ENCODE results near the gene RNF157. TPM values are rescaled to one million over a fixed set of nuclear protein-coding genes. Genes with fewer than 3 reads are reported as not detected.

Gene RNF157
- total and polyA plus RNA-seq, 10 of the 15 experiments (the other 5 are each of a cell fraction or from before 2014, with no cell fraction given), result 1.4 to 15.9 (median 9.6) TPM

- Histone ChIP-seq H3K27me3 (replicated peaks in 1 of 2; ENCODE audit: control insufficient read depth in 2 of 2, insufficient read depth in 2 of 2, low read length in 1 of 2) (no peaks in the 10 kb centered on the region), H3K9me3 (replicated peaks; ENCODE audit: control insufficient read depth, insufficient read depth, low read length) (no peaks in the 10 kb centered on the region), H3K9ac (ENCODE audit: control insufficient read depth, insufficient read depth, low read length) (no peak overlapping the region), H3K79me2 (ENCODE audit: control insufficient read depth, insufficient read depth, low read length) (no peaks in the 10 kb centered on the region), H3K27ac (ENCODE audit: control insufficient read depth, insufficient read depth) (no peak overlapping the region), H3K4me3 (no peak overlapping the region), H3K4me1 (ENCODE audit: control insufficient read depth, insufficient read depth, low read length) (peaks cover 21% of the 10 kb centered on the region), H2AFZ (ENCODE audit: control insufficient read depth, low read depth, low read length) (no peak overlapping the region), H3K36me3 (ENCODE audit: control insufficient read depth in 2 of 2, insufficient read depth in 2 of 2, low read length in 1 of 2) (no peaks in the 10 kb centered on the region), H4K20me1 (ENCODE audit: control insufficient read depth, insufficient read depth) (no peaks in the 10 kb centered on the region), H3K4me2 (ENCODE audit: control insufficient read depth, insufficient read depth) (no peak overlapping the region)
- ChIA-PET CTCF (interaction anchor here (0.6 to 2.6 kb wide), 4 partner anchors 11 to 138 kb away, joined by 3 to 10 read pairs (median 4); no protein-coding TSS in a partner anchor), POLR2A (no interaction called here), SMC1A (ENCODE audit: uncharacterized antibody, unreplicated experiment) (no interaction called here), RAD21 (ENCODE audit: unreplicated experiment) (no interaction called here)
- 84% methylated on average over 10 of the region's 10 CpGs for WGBS (ENCODE audit: insufficient coverage, insufficient replicate concordance, low lambda C conversion rate, missing lambda C conversion rate)
- intact Hi-C loops (cut with micrococcal nuclease; ENCODE audit: unreplicated experiment), result no loop called here
- ATAC-seq, result no peak
- no peak for FAIRE-seq
- BruUV-seq (replicated peaks), result no TSS peak
- no peak for TF ChIP-seq NBN (IDR thresholded peaks at IDR 0.05)
- TF ChIP-seq CEBPZ (IDR thresholded peaks at IDR 0.05; ENCODE audit: low read depth, low read length), result no peak
- no peak for TF ChIP-seq GABPA (IDR thresholded peaks at IDR 0.05; ENCODE audit: low read depth)
- TF ChIP-seq ETV6 (conservative IDR thresholded peaks at IDR 0.05 in 1 of 2, IDR thresholded peaks at IDR 0.05 in 1 of 2; ENCODE audit: borderline replicate concordance in 1 of 2, low read depth in 1 of 2), result no peak
- TF ChIP-seq MAX (IDR thresholded peaks at IDR 0.05; ENCODE audit: low read depth, low read length), result no peak
- no peak for TF ChIP-seq KDM1A (IDR thresholded peaks at IDR 0.05; ENCODE audit: borderline replicate concordance)
- TF ChIP-seq IKZF1 (conservative IDR thresholded peaks at IDR 0.05), result no peak
- no peak for TF ChIP-seq NFIC (IDR thresholded peaks at IDR 0.05; ENCODE audit: low read depth, low read length)
- TF ChIP-seq NFYB (IDR thresholded peaks at IDR 0.05; ENCODE audit: insufficient read depth, low read depth, low read length), result no peak
- TF ChIP-seq ZNF592 (IDR thresholded peaks at IDR 0.05), result no peak
- no peak for TF ChIP-seq BCL11A (IDR thresholded peaks at IDR 0.05; ENCODE audit: low read depth, low read length)
- TF ChIP-seq KLF5 (IDR thresholded peaks at IDR 0.05; ENCODE audit: partially characterized antibody), result no peak
- no peak for TF ChIP-seq SMAD1 (IDR thresholded peaks at IDR 0.05; ENCODE audit: low read depth, partially characterized antibody)
- no peak for TF ChIP-seq SRF (IDR thresholded peaks at IDR 0.05; ENCODE audit: low read depth in 2 of 2, low read length in 2 of 2)
- no peak for TF ChIP-seq EED (IDR thresholded peaks at IDR 0.05; ENCODE audit: low read depth)
- no peak for TF ChIP-seq ZZZ3 (IDR thresholded peaks at IDR 0.05; ENCODE audit: control insufficient read depth, insufficient read length, low read depth)
- no peak for DNase-seq (ENCODE audit: low read depth, low spot score)
- in situ Hi-C loops (cut with MboI), result no loop called here
These were observed 91.1 kb downstream of the RNF157 start for GRCh38 chr17:76149214-76149613.

Measured in GM12878 (cell line).